Upper lobe of left lung (tissue), 4 donors: ENCODE data around the gene CTXND1.

Experiments used
- CTCF ChIP-seq, 6 experiments: fragments of 450-650 bp in 4 of 6; fragments of 200-600 bp in 2 of 6; sonication (generic) in 2 of 6; IDR thresholded peaks; one replicate each; pipeline ENCODE4 v1.5.1; 2016 to 2019; ENCODE audit warnings: antibody characterized with exemption in 6 of 6
- POLR2A ChIP-seq, 4 donors: fragments of 450-650 bp; IDR thresholded peaks; one replicate each; pipeline ENCODE4 v1.5.1; 2016 to 2017; ENCODE audit warnings: antibody characterized with exemption in 4 of 4, mild to moderate bottlenecking in 2 of 4
- POLR2AphosphoS5 ChIP-seq, 2 donors: sonication (generic); formaldehyde crosslinking; IDR thresholded peaks; one replicate each; pipeline ENCODE4 v1.5.1; 2017; ENCODE audit warnings: antibody characterized with exemption in 2 of 2

- no peak for TF ChIP-seq CTCF (IDR thresholded peaks at IDR 0.05)
- no peak for TF ChIP-seq POLR2AphosphoS5 (IDR thresholded peaks at IDR 0.05)
- TF ChIP-seq POLR2A (IDR thresholded peaks at IDR 0.05), result no peak
These were observed 92.0 kb downstream of the CTXND1 start for GRCh38 chr15:80159811-80160569.
